GM23338 (cell line): ENCODE measurements around the gene CPNE4. TPM values are rescaled to one million over a fixed set of nuclear protein-coding genes. Genes with fewer than 3 reads are reported as not detected.

ENCODE experiments used
- ATAC-seq: fragments of 200-7000 bp; cut with Tn5 transposase; 3 replicates; pipeline ENCODE4 v1.9.1; 2020
- DNase-seq: peaks from one replicate; pipeline ENCODE4 v3.0.0-alpha.2; 2015; ENCODE audit warnings: low spot score
- H2AFZ ChIP-seq: fragments of 200-600 bp; sonication (generic); 2 replicates; pipeline ENCODE4 v1.8.0; 2016; ENCODE audit warnings: antibody characterized with exemption, mild to moderate bottlenecking, moderate library complexity
- H3F3A ChIP-seq: fragments of 200-600 bp; sonication (generic); replicated peaks from 2 replicates; pipeline ENCODE4 v1.8.0; 2017; ENCODE audit warnings: antibody characterized with exemption, mixed run types, low read depth
- H3K27ac ChIP-seq: fragments of 200-600 bp; sonication (generic); 2 replicates; pipeline ENCODE4 v1.6.1; 2016; ENCODE audit warnings: low read depth
- H3K27me3 ChIP-seq: fragments of 200-600 bp; sonication (generic); 2 replicates; pipeline ENCODE4 v1.8.0; 2016; ENCODE audit warnings: mild to moderate bottlenecking, mixed run types, moderate library complexity; ENCODE audit not compliant: insufficient read depth
- H3K36me3 ChIP-seq: fragments of 200-600 bp; sonication (generic); 2 replicates; pipeline ENCODE4 v1.8.0; 2016; ENCODE audit warnings: mild to moderate bottlenecking; ENCODE audit not compliant: insufficient read depth
- H3K4me1 ChIP-seq: fragments of 200-600 bp; sonication (generic); 2 replicates; pipeline ENCODE4 v1.8.0; 2016; ENCODE audit warnings: mild to moderate bottlenecking, moderate library complexity; ENCODE audit not compliant: insufficient read depth
- H3K4me2 ChIP-seq: fragments of 200-600 bp; sonication (generic); 2 replicates; pipeline ENCODE4 v1.7.1; 2017; ENCODE audit warnings: mixed run types
- H3K4me3 ChIP-seq: fragments of 200-600 bp; sonication (generic); 2 replicates; pipeline ENCODE4 v1.6.1; 2016; ENCODE audit warnings: mixed run types
- H3K79me2 ChIP-seq: fragments of 200-600 bp; sonication (generic); replicated peaks from 2 replicates; pipeline ENCODE4 v1.8.0; 2017; ENCODE audit warnings: mild to moderate bottlenecking; ENCODE audit not compliant: insufficient read depth
- H3K9me2 ChIP-seq: fragments of 200-600 bp; sonication (generic); 2 replicates; pipeline ENCODE4 v1.8.0; 2017; ENCODE audit not compliant: insufficient read depth
- H4K20me1 ChIP-seq: fragments of 200-600 bp; sonication (generic); replicated peaks from 2 replicates; pipeline ENCODE4 v1.8.0; 2017; ENCODE audit warnings: mild to moderate bottlenecking; ENCODE audit not compliant: insufficient read depth
- H3K27ac Mint-ChIP-seq: 2 replicates; pipeline ENCODE4 v1.8.0; 2020; ENCODE audit warnings: inconsistent platforms, mild to moderate bottlenecking, moderate library complexity, mixed read lengths
- H3K27me3 Mint-ChIP-seq: 3 replicates; pipeline ENCODE4 v1.8.0; 2022; ENCODE audit warnings: low read depth, mild to moderate bottlenecking, moderate library complexity, mixed read lengths, inconsistent platforms; ENCODE audit not compliant: insufficient read depth, poor library complexity
- H3K36me3 Mint-ChIP-seq: 3 replicates; pipeline ENCODE4 v1.8.0; 2021; ENCODE audit warnings: low read depth, mild to moderate bottlenecking, inconsistent platforms, moderate library complexity, mixed read lengths
- H3K4me1 Mint-ChIP-seq: 3 replicates; pipeline ENCODE4 v1.8.0; 2020; ENCODE audit warnings: mild to moderate bottlenecking, inconsistent platforms, mixed read lengths
- H3K4me3 Mint-ChIP-seq: 3 replicates; pipeline ENCODE4 v1.8.0; 2021; ENCODE audit warnings: moderate library complexity, mild to moderate bottlenecking, inconsistent platforms, mixed read lengths
- H3K9me3 Mint-ChIP-seq: 3 replicates; pipeline ENCODE4 v1.8.0; 2020; ENCODE audit warnings: moderate library complexity, mild to moderate bottlenecking, inconsistent platforms, mixed read lengths
- CREB1 ChIP-seq: fragments of 250-450 bp; sonication (Bioruptor Pico); IDR thresholded peaks from 2 replicates; pipeline ENCODE4 v1.5.0; 2020; ENCODE audit warnings: low read depth, mild to moderate bottlenecking, moderate library complexity
- ETS1 ChIP-seq: IDR thresholded peaks from 2 replicates; pipeline ENCODE4 v1.6.1; 2016; ENCODE audit warnings: antibody characterized with exemption
- EZH2 ChIP-seq: fragments of 200-600 bp; sonication (generic); IDR thresholded peaks from one replicate; pipeline ENCODE4 v1.8.0; 2017; ENCODE audit warnings: antibody characterized with exemption, mild to moderate bottlenecking, low read depth; ENCODE audit not compliant: unreplicated experiment
- EZH2phosphoT487 ChIP-seq: fragments of 200-600 bp; sonication (generic); IDR thresholded peaks from one replicate; pipeline ENCODE4 v1.8.1; 2018; ENCODE audit warnings: antibody characterized with exemption; ENCODE audit not compliant: unreplicated experiment
- JUNB ChIP-seq: IDR thresholded peaks from one replicate; pipeline ENCODE4 v1.6.1; 2016; ENCODE audit warnings: antibody characterized with exemption; ENCODE audit not compliant: unreplicated experiment
- NANOG ChIP-seq: IDR thresholded peaks from 2 replicates; pipeline ENCODE4 v1.6.1; 2016; ENCODE audit warnings: antibody characterized with exemption, borderline replicate concordance
- POLR2AphosphoS5 ChIP-seq: IDR thresholded peaks from 2 replicates; pipeline ENCODE4 v1.6.1; 2016; ENCODE audit warnings: antibody characterized with exemption, low read depth
- STAT1 ChIP-seq: IDR thresholded peaks from one replicate; pipeline ENCODE4 v1.6.1; 2016; ENCODE audit warnings: antibody characterized with exemption; ENCODE audit not compliant: unreplicated experiment
- ZNF114 ChIP-seq: fragments of 250-450 bp; sonication (Bioruptor Pico); IDR thresholded peaks from 2 replicates; pipeline ENCODE4 v1.5.0; 2020; ENCODE audit warnings: mild to moderate bottlenecking, moderate library complexity
- ZNF331 ChIP-seq: fragments of 250-450 bp; sonication (Bioruptor Pico); IDR thresholded peaks from 2 replicates; pipeline ENCODE4 v1.5.0; 2020; ENCODE audit warnings: low read depth, mild to moderate bottlenecking, moderate library complexity
- ZNF462 ChIP-seq: fragments of 250-450 bp; sonication (Bioruptor Pico); IDR thresholded peaks from 2 replicates; pipeline ENCODE4 v1.5.0; 2020; ENCODE audit warnings: mild to moderate bottlenecking, moderate library complexity
- polyA plus RNA-seq: library from polyadenylated mRNA; unstranded; fragments of >200 nt; fragmentation: Nextera tagmentation; extraction: Ambion mirVana; gene quantifications from 2 replicates; pipeline ENCODE4 v1.2.1, GENCODE V29; 2016
- total RNA-seq: library from RNA; depleted of rRNA; stranded (reverse); fragments of >200 nt; shearing (Covaris generic); gene quantifications from 2 replicates; pipeline ENCODE4 v1.2.3, GENCODE V29; 2014
- TF ChIP-seq, protein P1 (sequence below), 2 experiments: fragments of 200-600 bp in 1 of 2; sonication (generic) in 1 of 2; conservative IDR thresholded peaks; 2 replicates each; pipeline versions ENCODE4 v1.5.1 to v1.6.1; 2016 to 2017; ENCODE audit warnings: antibody characterized with exemption in 2 of 2, low read depth in 2 of 2, mild to moderate bottlenecking in 2 of 2, moderate library complexity in 1 of 2
- TF ChIP-seq, protein P2 (sequence below): IDR thresholded peaks from one replicate; pipeline ENCODE4 v1.6.1; 2018; ENCODE audit warnings: antibody characterized with exemption; ENCODE audit not compliant: unreplicated experiment

Gene CPNE4
- total and polyA plus RNA-seq, 2 experiments from 2014 or later = 2.0 to 6.5 TPM

DNA sequence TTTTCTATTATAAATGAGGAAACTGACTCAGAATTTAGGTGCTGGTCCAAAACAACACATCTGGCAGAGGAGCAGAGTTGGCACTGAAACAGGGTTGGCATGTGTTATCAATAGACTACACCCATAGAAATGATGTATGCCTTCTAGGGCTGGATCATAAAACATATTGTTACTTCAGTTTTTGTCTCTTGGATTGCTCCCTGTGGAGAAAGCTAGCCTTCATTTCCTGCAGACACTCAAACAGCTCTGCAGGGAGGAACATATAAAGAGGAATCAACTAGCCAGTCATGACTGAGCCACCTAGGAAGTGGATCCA, 531.5 kb downstream of the CPNE4 start:
- H3F3A ChIP-seq = no peaks in the 10 kb centered on the region
- H3K27ac Mint-ChIP-seq = no peak overlapping the region
- H3K36me3 Mint-ChIP-seq = peaks cover 31% of the 10 kb centered on the region
- no peak for TF ChIP-seq CREB1
- TF ChIP-seq ZNF331 = no peak
- no peak for TF ChIP-seq STAT1
- TF ChIP-seq ZNF114 (CRISPR knock-in tag) = no peak
- TF ChIP-seq, protein P1, sequence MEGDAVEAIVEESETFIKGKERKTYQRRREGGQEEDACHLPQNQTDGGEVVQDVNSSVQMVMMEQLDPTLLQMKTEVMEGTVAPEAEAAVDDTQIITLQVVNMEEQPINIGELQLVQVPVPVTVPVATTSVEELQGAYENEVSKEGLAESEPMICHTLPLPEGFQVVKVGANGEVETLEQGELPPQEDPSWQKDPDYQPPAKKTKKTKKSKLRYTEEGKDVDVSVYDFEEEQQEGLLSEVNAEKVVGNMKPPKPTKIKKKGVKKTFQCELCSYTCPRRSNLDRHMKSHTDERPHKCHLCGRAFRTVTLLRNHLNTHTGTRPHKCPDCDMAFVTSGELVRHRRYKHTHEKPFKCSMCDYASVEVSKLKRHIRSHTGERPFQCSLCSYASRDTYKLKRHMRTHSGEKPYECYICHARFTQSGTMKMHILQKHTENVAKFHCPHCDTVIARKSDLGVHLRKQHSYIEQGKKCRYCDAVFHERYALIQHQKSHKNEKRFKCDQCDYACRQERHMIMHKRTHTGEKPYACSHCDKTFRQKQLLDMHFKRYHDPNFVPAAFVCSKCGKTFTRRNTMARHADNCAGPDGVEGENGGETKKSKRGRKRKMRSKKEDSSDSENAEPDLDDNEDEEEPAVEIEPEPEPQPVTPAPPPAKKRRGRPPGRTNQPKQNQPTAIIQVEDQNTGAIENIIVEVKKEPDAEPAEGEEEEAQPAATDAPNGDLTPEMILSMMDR (conservative IDR thresholded peaks at IDR 0.05; ENCODE audit: low read depth in 2 of 2) = no peak
- no peak for TF ChIP-seq ZNF462 (CRISPR knock-in tag)
- TF ChIP-seq EZH2 = no peak
- TF ChIP-seq, protein P2, sequence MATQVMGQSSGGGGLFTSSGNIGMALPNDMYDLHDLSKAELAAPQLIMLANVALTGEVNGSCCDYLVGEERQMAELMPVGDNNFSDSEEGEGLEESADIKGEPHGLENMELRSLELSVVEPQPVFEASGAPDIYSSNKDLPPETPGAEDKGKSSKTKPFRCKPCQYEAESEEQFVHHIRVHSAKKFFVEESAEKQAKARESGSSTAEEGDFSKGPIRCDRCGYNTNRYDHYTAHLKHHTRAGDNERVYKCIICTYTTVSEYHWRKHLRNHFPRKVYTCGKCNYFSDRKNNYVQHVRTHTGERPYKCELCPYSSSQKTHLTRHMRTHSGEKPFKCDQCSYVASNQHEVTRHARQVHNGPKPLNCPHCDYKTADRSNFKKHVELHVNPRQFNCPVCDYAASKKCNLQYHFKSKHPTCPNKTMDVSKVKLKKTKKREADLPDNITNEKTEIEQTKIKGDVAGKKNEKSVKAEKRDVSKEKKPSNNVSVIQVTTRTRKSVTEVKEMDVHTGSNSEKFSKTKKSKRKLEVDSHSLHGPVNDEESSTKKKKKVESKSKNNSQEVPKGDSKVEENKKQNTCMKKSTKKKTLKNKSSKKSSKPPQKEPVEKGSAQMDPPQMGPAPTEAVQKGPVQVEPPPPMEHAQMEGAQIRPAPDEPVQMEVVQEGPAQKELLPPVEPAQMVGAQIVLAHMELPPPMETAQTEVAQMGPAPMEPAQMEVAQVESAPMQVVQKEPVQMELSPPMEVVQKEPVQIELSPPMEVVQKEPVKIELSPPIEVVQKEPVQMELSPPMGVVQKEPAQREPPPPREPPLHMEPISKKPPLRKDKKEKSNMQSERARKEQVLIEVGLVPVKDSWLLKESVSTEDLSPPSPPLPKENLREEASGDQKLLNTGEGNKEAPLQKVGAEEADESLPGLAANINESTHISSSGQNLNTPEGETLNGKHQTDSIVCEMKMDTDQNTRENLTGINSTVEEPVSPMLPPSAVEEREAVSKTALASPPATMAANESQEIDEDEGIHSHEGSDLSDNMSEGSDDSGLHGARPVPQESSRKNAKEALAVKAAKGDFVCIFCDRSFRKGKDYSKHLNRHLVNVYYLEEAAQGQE = no peak
- no peak for TF ChIP-seq JUNB
- TF ChIP-seq ETS1 = no peak
- TF ChIP-seq POLR2AphosphoS5 = no peak
- no peak for TF ChIP-seq EZH2phosphoT487
- no peak for TF ChIP-seq NANOG
- H3K4me2 ChIP-seq = peak overlapping the region; percentile 93
- H3K27me3 ChIP-seq = peaks cover 28% of the 10 kb centered on the region
- H3K27me3 Mint-ChIP-seq = peaks cover 4% of the 10 kb centered on the region
- ATAC-seq = no peak
- H3K9me3 Mint-ChIP-seq = no peaks in the 10 kb centered on the region
- peak; percentile 3 for DNase-seq
- no peaks in the 10 kb centered on the region; the same call in 1 of the 2 replicates for H4K20me1 ChIP-seq
- peak overlapping the region; percentile 94 for H3K4me3 ChIP-seq
- peak overlapping the region; percentile 90 for H3K4me3 Mint-ChIP-seq
- H3K36me3 ChIP-seq = peaks cover 11% of the 10 kb centered on the region; the same call in 1 of the 2 replicates
- H2AFZ ChIP-seq = peak overlapping the region; percentile 100
- H3K4me1 Mint-ChIP-seq = peaks cover 6% of the 10 kb centered on the region
- H3K79me2 ChIP-seq = peaks cover 41% of the 10 kb centered on the region
- no peak overlapping the region for H3K27ac ChIP-seq
- peaks cover 4% of the 10 kb centered on the region; the same call in 1 of the 2 replicates for H3K4me1 ChIP-seq
- peaks cover 14% of the 10 kb centered on the region for H3K9me2 ChIP-seq
